ENCODE measurements around the gene PALMD. TPM values are rescaled to one million over a fixed set of nuclear protein-coding genes. Genes with fewer than 3 reads are reported as not detected.

The PALMD gene
- total RNA-seq, 1 donor = 16.8 TPM

DNA sequence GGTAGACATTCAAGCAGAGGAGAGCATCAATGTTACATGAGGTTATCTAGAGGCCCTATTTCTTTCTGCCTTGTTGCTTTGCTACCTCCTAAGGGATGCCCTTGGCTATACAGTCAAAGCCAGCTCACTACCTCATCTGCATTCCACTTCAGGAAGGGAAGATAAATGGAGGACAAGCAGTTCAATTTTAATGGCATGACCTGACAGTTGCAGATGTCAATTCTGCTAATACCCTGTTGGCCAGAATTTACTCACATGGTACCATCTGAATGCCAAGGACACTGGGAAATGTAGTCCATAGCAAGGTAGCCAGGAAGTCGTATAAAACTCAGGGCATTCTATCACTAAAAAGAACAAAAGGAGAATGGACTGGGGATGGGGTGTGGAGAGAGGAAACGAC lies 31.5 kb downstream of the PALMD start:
- DNase-seq (ENCODE audit: low read depth) = no peak
- no peak overlapping the region for H3K4me3 ChIP-seq (ENCODE audit: low read depth, low read length)
- TF ChIP-seq, protein P1, sequence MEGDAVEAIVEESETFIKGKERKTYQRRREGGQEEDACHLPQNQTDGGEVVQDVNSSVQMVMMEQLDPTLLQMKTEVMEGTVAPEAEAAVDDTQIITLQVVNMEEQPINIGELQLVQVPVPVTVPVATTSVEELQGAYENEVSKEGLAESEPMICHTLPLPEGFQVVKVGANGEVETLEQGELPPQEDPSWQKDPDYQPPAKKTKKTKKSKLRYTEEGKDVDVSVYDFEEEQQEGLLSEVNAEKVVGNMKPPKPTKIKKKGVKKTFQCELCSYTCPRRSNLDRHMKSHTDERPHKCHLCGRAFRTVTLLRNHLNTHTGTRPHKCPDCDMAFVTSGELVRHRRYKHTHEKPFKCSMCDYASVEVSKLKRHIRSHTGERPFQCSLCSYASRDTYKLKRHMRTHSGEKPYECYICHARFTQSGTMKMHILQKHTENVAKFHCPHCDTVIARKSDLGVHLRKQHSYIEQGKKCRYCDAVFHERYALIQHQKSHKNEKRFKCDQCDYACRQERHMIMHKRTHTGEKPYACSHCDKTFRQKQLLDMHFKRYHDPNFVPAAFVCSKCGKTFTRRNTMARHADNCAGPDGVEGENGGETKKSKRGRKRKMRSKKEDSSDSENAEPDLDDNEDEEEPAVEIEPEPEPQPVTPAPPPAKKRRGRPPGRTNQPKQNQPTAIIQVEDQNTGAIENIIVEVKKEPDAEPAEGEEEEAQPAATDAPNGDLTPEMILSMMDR (IDR thresholded peaks at IDR 0.05; ENCODE audit: insufficient read depth, low read depth, low read length) = no peak

DNA sequence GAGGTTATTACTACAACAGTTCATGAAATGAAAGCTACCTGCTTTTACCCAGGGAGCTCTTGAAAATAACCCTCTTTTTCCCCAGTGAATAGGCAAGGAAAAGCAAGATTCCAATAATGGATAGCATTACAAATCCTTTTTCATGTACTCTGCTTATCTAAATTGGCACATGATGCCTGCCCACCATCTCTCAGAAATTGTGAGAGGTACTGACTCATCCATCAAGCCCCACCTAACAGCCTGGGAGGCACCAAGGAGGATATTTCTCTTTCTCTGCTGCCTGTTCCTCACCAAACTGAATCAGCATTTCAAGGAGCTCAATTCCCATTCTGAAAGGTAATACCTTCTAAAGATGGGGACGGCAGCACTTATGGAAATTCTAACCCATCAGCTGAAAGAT lies 34.4 kb downstream of the PALMD start:
- no peak overlapping the region for H3K4me3 ChIP-seq (ENCODE audit: low read depth, low read length)
- TF ChIP-seq, protein P1 (IDR thresholded peaks at IDR 0.05; ENCODE audit: insufficient read depth, low read depth, low read length) = no peak
- DNase-seq (ENCODE audit: low read depth) = no peak

DNA sequence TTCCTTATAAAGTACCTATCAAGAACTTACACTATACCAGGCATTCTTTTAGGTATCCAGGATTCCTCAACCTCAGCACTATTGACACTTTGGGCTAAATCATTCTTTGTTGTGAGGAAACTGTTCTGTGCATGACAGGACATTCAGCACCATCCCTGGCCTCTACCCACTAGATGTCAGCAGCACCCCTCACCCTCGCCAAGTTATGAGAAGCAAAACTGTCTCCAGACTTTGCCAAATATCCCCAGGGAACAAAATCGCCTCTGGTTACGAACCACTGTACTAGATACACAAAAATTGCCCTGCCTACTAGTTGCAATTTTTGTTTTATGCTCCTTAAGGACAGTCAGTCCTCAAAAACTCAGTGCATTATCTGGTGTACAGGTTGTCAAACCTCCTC lies 35.7 kb downstream of the PALMD start:
- H3K4me3 ChIP-seq (ENCODE audit: low read depth, low read length) = no peak overlapping the region
- no peak for DNase-seq (ENCODE audit: low read depth)
- TF ChIP-seq, protein P1 (IDR thresholded peaks at IDR 0.05; ENCODE audit: insufficient read depth, low read depth, low read length) = no peak

DNA sequence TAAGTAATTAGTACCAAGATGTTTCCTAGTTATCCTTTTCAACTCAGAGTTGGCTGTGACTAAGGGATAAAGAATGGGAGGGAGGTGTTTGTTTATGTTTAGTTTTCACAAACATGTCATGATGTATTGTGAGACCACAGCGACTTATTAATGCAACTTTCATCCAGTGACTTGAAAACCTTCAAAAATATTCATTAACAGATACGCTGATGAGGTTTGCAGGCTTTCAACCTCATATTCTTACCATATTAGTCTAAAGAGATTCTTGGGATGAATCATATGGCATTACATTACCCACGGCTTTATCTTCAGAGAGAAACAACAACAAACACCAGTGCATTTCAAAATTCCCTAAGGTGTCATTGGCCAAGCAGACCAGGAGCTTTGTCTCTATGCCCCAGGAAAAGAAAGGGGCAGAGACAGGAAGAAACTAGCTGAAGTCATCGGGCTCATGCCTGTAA lies 36.4 kb downstream of the PALMD start:
- no peak overlapping the region for H3K4me3 ChIP-seq (ENCODE audit: low read depth, low read length)
- peak; percentile 90 for DNase-seq (ENCODE audit: low read depth)

DNA sequence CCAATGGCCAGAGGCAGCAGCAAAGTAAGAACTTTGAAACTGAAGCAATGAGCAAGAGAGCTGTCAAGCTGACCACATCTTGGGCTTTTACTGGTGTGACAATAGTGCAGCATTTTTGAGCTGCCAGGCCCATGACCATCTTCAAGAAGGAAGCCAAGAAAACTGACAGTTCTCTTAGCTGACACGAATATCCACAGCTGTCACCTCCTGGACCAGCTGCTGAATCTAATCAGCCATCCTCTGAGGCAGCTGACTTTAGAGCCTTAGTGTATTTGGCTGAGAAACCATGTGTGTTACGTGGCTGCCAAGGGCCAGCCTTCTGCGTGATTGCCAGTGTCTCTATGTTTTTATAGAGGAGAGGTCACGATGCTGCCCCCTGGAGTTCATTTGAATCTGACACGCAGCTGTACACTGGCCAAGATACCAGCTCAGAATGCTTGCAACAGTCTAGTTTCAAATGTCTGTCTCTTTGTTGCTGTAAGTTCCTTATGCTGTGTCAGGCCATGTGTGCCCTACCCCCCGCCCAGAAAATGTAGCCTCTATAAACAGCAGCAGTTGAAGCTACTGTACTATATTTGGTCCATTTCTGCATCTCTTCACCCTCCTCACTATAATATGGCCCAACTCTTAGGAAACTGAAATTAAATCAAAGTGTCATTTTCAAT lies 39.7 kb downstream of the PALMD start:
- DNase-seq (ENCODE audit: low read depth) = peak; percentile 85
- TF ChIP-seq, protein P1 (IDR thresholded peaks at IDR 0.05; ENCODE audit: insufficient read depth, low read depth, low read length) = peak; percentile 62
- no peak overlapping the region for H3K4me3 ChIP-seq (ENCODE audit: low read depth, low read length)

More for the DNA sequence above, 36.4 kb downstream of the PALMD start:
- TF ChIP-seq, protein P1 (IDR thresholded peaks at IDR 0.05; ENCODE audit: insufficient read depth, low read depth, low read length) = no peak

DNA sequence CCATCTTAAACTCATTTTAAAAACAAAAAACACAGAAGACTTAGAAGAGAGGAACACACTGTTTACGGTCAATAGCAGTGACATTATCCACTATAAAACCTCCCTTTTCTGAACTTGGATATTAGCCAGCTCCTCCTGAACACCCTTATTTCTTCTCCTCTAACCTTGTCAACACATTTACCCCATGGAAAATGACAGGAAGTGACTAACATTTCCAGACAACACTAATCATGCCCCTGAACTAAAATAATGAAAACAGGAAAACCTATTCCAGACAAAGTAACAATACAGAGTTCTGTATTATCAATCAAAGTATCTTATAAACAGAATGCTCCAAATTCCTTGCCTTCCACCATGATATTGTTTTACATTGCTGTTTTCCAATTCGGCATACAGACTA lies 45.3 kb downstream of the PALMD start:
- DNase-seq (ENCODE audit: low read depth) = peak; percentile 36
- TF ChIP-seq, protein P1 (IDR thresholded peaks at IDR 0.05; ENCODE audit: insufficient read depth, low read depth, low read length) = no peak
- no peak overlapping the region for H3K4me3 ChIP-seq (ENCODE audit: low read depth, low read length)

DNA sequence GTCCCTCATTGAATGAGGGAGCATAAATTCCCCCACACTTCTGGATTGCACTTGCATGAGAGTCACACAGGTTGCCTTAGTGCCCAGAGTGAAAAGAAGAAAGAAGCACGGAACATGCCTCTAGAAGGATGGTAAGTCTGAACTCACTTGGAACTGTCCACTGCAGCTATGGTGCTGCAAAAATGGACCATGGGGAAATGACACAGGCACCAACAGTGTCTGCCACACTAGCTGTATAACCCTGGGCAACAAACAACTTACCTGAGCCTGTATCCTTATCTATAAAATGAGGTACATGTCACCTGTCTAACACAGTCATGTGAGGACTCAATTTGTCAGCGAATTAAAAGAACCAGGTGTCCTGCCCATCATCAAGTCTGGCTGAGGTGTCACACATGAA lies 50.7 kb downstream of the PALMD start:
- DNase-seq (ENCODE audit: low read depth) = no peak
- TF ChIP-seq, protein P1 (IDR thresholded peaks at IDR 0.05; ENCODE audit: insufficient read depth, low read depth, low read length) = no peak
- H3K4me3 ChIP-seq (ENCODE audit: low read depth, low read length) = no peak overlapping the region

Data from fibroblast of villous mesenchyme (primary cell).